ENCODE results near the gene SIRPD.
A peak's percentile ranks its signal among the peaks of the same experiment; 100 is the strongest.

Gene SIRPD

DNA sequence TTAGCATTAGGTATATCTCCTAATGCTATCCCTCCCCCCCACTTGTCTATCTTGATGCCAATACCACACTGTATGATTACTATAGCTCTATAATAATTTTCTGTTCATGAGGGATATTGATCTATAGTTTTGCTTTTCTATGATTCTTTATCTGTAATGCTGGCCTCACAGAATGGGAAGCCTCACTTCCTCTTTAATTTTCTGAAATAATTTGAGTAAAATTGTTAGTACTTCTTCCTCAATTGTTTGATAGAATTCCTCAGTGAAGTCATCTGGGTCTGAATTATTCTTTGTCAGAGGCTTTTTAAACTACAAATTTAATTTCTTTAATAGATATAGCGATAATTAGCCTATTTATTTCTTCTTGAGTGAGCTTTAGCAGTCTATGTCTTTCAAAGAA, 31.2 kb downstream of the SIRPD start:
- TF ChIP-seq, protein P1, sequence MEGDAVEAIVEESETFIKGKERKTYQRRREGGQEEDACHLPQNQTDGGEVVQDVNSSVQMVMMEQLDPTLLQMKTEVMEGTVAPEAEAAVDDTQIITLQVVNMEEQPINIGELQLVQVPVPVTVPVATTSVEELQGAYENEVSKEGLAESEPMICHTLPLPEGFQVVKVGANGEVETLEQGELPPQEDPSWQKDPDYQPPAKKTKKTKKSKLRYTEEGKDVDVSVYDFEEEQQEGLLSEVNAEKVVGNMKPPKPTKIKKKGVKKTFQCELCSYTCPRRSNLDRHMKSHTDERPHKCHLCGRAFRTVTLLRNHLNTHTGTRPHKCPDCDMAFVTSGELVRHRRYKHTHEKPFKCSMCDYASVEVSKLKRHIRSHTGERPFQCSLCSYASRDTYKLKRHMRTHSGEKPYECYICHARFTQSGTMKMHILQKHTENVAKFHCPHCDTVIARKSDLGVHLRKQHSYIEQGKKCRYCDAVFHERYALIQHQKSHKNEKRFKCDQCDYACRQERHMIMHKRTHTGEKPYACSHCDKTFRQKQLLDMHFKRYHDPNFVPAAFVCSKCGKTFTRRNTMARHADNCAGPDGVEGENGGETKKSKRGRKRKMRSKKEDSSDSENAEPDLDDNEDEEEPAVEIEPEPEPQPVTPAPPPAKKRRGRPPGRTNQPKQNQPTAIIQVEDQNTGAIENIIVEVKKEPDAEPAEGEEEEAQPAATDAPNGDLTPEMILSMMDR (IDR thresholded peaks at IDR 0.05; ENCODE audit: low read depth, low read length): no peak
- H3K27me3 ChIP-seq: no peaks in the 10 kb centered on the region
- no peaks in the 10 kb centered on the region for H3K9me3 ChIP-seq
- no peaks in the 10 kb centered on the region for H3K36me3 ChIP-seq
- no peak overlapping the region for H3K4me3 ChIP-seq (ENCODE audit: low read depth, low read length)
- no peak for DNase-seq
- H3K4me1 ChIP-seq: no peaks in the 10 kb centered on the region

DNA sequence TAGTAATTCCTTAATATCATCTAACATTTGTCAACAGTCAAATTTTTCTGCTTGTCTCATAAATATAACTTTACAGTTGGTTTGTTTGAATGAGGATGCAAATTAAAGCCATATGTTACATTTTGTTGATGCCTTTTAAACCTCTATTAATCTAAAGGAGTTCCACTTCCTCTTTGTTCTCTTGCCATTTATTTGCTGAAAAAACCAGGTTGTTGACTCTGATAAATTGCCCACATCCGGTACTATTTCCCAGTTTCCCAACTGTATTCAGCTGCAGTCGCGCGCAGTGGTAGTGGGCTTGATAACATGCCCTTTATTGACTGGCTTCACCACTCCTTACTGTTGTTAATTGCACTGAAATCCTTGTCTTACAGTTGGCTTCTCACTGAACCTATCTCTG, 33.5 kb downstream of the SIRPD start:
- no peak overlapping the region for H3K4me3 ChIP-seq (ENCODE audit: low read depth, low read length)
- TF ChIP-seq, protein P1 (IDR thresholded peaks at IDR 0.05; ENCODE audit: low read depth, low read length): no peak
- H3K9me3 ChIP-seq: no peaks in the 10 kb centered on the region
- DNase-seq: no peak
- H3K4me1 ChIP-seq: no peaks in the 10 kb centered on the region
- no peaks in the 10 kb centered on the region for H3K36me3 ChIP-seq
- H3K27me3 ChIP-seq: no peaks in the 10 kb centered on the region

DNA sequence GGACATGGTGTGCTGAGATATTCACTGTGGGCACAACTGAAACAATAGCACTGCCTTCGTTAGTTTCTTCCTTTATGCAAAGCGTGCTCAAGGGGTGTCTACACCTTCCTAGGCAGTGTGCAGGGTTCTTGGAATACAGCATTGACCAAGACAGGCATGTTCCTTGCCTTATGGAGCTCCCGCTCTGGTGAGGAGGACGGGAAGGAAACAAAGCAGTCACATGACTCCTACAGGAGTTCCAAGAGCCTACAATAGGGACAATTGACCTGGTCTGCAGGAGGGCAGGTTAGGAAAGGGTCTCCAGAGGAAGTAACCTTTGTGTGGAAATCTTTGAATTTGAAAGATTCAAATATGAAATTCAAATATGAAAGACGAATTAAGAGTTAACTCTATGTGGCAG, 40.5 kb downstream of the SIRPD start:
- H3K4me3 ChIP-seq (ENCODE audit: low read depth, low read length): no peak overlapping the region
- no peak for DNase-seq
- no peaks in the 10 kb centered on the region for H3K27me3 ChIP-seq
- no peaks in the 10 kb centered on the region for H3K9me3 ChIP-seq
- TF ChIP-seq, protein P1 (IDR thresholded peaks at IDR 0.05; ENCODE audit: low read depth, low read length): no peak
- no peaks in the 10 kb centered on the region for H3K4me1 ChIP-seq
- no peaks in the 10 kb centered on the region for H3K36me3 ChIP-seq

DNA sequence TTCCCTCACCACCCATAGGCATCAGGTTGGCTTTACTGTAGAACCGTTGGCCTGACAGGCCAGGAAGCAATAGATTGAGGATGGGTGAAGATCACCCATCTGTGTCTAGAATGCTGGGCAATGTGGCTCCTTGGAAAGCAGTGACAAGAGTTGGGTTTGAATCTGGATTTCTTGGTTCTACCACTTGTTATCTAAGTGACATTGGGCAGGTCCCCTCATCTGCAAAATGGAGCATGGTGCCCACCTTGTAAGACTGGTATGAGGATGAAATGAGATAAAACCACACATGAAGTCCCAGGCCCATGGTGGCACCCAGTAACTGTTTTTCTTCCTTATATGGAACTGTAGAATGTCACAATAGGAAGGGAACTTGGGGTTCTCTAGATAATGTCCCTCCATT, 43.7 kb downstream of the SIRPD start:
- no peaks in the 10 kb centered on the region for H3K36me3 ChIP-seq
- no peaks in the 10 kb centered on the region for H3K27me3 ChIP-seq
- TF ChIP-seq, protein P1 (IDR thresholded peaks at IDR 0.05; ENCODE audit: low read depth, low read length): no peak

DNA sequence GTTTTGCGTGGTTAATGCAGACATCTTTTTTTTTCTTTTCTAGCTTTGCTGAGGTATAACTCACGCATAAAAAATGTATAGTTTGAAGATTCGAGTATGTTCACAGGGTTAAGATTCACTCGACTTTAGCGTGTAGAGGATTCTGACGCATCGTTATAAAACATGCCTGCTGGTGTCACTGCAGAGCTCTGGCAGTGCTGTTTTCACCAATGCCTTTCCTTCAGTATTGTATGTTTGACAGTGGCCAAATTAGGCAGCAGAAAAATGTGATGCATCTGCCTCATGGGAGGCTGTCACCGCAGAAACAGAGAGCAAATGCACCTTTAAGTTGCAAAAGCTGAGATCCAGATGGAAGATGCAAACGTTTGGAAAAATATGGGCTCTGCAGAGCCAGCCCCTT, 48.3 kb downstream of the SIRPD start:
- Histone ChIP-seq H3K4me1 (no peaks in the 10 kb centered on the region), H3K36me3 (no peaks in the 10 kb centered on the region), H3K9me3 (no peaks in the 10 kb centered on the region), H3K4me3 (ENCODE audit: low read depth, low read length) (no peak overlapping the region), H3K27me3 (no peaks in the 10 kb centered on the region)
- TF ChIP-seq, protein P1 (IDR thresholded peaks at IDR 0.05; ENCODE audit: low read depth, low read length): peak; percentile 39
- peak; percentile 16 for DNase-seq

More for the DNA sequence above, 43.7 kb downstream of the SIRPD start:
- no peaks in the 10 kb centered on the region for H3K4me1 ChIP-seq
- H3K4me3 ChIP-seq (ENCODE audit: low read depth, low read length): no peak overlapping the region
- no peaks in the 10 kb centered on the region for H3K9me3 ChIP-seq
- DNase-seq: no peak

DNA sequence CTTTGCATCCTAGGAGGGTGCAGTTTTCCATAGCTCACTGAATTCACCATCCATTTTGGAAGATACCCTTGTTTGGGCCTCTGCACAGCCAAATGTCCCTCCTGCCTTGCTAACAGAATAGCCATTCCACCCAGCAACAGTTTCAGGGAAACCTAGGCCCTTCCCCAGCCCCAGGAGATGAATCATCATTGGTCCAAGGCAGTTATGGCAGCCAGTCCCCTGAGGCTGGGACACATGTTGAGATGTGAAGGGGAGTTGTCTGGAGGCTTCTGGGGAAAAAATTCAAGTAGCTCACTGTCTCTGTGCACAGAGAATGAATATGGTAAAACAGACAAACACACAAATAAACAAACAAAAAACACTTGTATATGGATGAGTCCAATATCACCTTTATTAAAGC, 48.9 kb downstream of the SIRPD start:
- TF ChIP-seq, protein P1 (IDR thresholded peaks at IDR 0.05; ENCODE audit: low read depth, low read length): no peak
- DNase-seq: no peak
- no peaks in the 10 kb centered on the region for H3K4me1 ChIP-seq
- no peaks in the 10 kb centered on the region for H3K9me3 ChIP-seq
- H3K4me3 ChIP-seq (ENCODE audit: low read depth, low read length): no peak overlapping the region
- H3K36me3 ChIP-seq: no peaks in the 10 kb centered on the region
- no peaks in the 10 kb centered on the region for H3K27me3 ChIP-seq

Data from BE2C (cell line).